Measurements from ENCODE around the gene SPACA4. TPM values are rescaled to one million over a fixed set of nuclear protein-coding genes. Genes with fewer than 3 reads are reported as not detected.

Gene SPACA4, protein sequence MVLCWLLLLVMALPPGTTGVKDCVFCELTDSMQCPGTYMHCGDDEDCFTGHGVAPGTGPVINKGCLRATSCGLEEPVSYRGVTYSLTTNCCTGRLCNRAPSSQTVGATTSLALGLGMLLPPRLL
- total RNA-seq = 0.21 TPM in 1 of 2 replicates, not detected in the other

DNA sequence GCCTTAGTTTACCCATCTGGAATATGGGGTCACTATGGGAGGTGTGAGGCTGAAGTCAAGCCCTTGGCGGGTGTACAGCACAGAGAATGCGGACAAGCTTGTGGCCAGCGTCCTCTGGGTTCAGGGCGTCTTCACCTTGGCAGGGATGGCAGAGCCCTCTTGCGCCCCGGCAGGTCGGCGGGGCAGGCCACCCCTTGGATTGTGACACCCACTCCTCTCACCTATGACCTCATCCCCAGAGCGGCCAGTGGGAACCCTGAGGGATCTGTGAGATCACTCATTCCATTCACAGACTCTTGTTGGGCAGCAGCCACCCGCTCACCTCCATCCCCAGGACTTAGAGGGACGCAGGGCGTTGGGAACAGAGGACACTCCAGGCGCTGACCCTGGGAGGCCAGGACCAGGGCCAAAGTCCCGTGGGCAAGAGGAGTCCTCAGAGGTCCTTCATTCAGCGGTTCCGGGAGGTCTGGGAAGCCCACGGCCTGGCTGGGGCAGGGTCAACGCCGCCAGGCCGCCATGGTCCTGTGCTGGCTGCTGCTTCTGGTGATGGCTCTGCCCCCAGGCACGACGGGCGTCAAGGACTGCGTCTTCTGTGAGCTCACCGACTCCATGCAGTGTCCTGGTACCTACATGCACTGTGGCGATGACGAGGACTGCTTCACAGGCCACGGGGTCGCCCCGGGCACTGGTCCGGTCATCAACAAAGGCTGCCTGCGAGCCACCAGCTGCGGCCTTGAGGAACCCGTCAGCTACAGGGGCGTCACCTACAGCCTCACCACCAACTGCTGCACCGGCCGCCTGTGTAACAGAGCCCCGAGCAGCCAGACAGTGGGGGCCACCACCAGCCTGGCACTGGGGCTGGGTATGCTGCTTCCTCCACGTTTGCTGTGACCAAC, at the start of gene SPACA4:
SPACA4 (plus strand) TSS at position 280 of the 896 bp plus-strand sequence; CDS start at position 517, 237 bp downstream.

DNA sequence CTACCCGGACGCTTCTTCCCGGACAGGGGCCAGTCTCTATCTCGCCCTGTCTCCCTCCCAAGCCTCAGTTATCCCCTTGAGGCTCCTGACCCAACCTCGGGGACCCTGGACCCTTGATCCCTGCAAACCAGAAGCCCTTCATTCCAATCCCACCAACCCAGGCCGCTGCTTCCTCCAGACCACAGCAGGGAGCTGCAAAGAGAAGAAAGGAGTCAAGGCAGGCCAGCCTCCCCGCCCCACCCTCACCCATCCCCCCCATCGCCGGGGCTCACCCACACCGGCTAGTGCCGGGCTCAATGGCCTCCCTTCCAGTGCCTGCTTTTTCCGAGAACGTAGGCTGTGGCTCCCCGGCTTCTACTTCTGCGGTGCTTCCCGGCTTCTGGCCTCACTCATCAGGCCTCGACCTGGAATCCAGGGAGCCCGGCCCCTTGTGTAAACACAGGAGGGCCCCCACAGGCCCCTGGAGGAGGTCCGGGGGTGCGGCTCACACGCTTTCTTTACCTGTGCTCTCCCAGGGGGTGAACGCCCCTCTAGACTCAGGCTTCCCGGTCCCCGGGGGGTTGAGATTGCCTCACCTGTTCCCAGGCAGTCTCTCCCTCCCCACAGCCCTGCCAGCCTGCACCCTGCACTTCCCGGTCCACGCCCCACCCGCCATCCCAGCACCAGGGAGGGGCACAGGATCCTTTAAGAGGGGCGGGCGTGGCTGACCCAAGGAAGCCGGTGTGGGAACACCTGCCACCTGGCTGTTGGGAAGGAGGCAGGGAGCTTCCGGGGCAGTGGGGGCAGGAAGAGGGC, 8.1 kb downstream of the SPACA4 start, which contains the start of gene FAM83E:
FAM83E (minus strand) TSS at position 641 of the 795 bp plus-strand sequence. CDS start 1,704 bp downstream, outside the sequence.

DNA sequence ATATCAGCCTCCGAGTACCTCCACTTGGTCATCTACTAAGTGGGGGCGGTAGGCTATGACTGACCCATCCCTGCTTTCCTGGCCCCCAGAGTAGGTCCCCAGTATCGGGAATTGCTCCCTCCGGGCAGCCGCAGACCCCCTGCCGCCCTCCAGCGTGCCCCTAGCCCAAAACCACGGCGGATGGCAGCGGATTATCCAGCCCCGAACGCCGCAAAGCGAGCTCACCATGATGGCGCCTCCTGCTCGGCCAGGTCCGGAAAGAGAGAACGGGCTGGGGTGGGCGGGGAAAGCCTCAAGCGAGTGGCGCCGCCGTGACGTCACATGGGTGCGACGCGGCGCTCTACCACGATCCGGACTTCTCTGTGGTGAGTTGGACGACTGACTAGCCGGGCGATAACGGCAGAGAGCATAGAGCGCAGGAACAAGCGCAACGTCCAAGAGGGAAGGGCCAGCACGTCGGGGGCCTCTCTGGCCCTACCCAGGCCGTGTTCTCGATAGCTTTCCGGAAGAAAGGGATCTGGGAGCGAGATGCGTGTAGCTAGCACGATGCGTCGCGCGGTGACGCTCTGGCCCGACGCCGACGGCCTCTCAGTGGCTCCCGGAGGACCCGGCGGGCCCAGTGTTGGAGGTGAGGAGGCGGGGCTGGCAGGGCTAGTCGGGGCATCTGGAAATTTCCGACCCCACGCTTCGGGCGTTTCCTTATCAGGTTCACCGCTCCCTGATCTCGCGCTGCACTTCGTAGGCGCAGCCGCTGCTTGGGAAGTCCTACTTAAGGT, 12.6 kb downstream of the SPACA4 start, which contains the start of the genes RPL18 and SPHK2:
RPL18 (minus strand) TSS at position 263 of the 776 bp plus-strand sequence; CDS start at position 228, 35 bp downstream.
SPHK2 (plus strand) TSS at position 591 of the 776 bp plus-strand sequence. CDS start 1,009 bp downstream, outside the sequence.

GRCh38 chr19:48636859-48637448, 30.4 kb downstream of the SPACA4 start, which contains the start of gene DBP:
TSS of gene DBP (minus strand) at chr19:48637379. CDS start at chr19:48636994, 385 bp downstream.

DNA sequence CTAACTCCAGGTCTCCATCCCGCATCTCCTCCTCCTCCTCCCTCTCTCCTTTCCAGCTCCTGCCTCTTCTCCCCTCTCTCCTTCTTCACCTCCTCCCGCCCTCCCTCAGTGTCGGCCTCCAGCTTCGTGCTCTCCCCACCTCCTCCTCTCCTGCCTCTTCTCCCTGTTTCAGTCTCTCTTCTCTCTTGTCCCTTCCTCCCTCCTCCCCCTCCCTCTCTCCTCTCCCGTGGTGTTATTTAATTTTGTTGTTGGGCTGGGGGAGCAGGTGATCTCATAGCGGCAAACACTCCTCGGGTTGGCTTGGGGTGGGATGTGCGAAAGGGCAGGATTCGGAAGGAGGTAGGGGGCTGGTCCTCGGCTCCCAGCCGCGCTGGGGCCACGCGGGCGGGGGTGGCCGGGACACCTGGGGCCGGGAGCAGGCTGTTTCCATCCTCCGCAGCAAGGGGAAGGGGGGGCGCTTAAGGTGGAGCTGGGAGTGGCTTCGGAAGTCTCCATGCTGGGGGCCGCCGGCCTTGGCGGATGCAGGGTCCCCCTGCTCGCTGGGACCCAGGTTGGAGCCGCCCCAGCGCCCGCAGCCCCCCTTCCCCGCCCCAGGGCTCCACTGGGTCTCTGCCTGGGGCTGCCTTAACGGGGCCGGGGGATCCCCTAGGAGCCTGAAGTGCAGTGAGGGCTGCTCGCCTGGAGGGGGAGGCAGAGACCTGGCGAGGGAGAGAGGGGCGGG, 39.6 kb downstream of the SPACA4 start, which contains the start of gene CA11:
CA11 (minus strand) TSS at position 187 of the 721 bp plus-strand sequence. CDS start 555 bp downstream, outside the sequence.

Other genes with a start within 250 kb of the SPACA4 start
- 2.2 and 2.6 TPM in 2 replicates for gene TMEM143, start 242.8 kb upstream of the SPACA4 start, total RNA-seq
- not detected in 2 replicates for gene SYNGR4, start 242.4 kb upstream of the SPACA4 start, total RNA-seq
- 46.5 and 49.0 TPM in 2 replicates for gene KDELR1, start 215.2 kb upstream of the SPACA4 start, total RNA-seq
- gene GRIN2D, start 213.1 kb upstream of the SPACA4 start, total RNA-seq = under 0.01 and 0.24 TPM in 2 replicates
- gene GRWD1, start 160.8 kb upstream of the SPACA4 start, total RNA-seq = 32.4 and 48.0 TPM in 2 replicates
- gene KCNJ14, start 151.2 kb upstream of the SPACA4 start, total RNA-seq = 0.48 and 1.3 TPM in 2 replicates
- 11.3 and 35.7 TPM in 2 replicates for gene CYTH2, start 137.4 kb upstream of the SPACA4 start, total RNA-seq
- 1.7 and 3.1 TPM in 2 replicates for gene LMTK3, start 94.9 kb upstream of the SPACA4 start, total RNA-seq
- gene SULT2B1, start 54.6 kb upstream of the SPACA4 start, total RNA-seq = 4.3 and 8.7 TPM in 2 replicates
- gene FAM83E, start 8.3 kb downstream of the SPACA4 start, total RNA-seq = 17.3 and 23.9 TPM in 2 replicates
- 2,579 and 4,716 TPM in 2 replicates for gene RPL18, start 12.4 kb downstream of the SPACA4 start, total RNA-seq
- 6.0 and 6.3 TPM in 2 replicates for gene SPHK2, start 12.8 kb downstream of the SPACA4 start, total RNA-seq
- gene DBP, start 30.6 kb downstream of the SPACA4 start, total RNA-seq = 2.6 and 4.6 TPM in 2 replicates
- gene CA11, start 39.4 kb downstream of the SPACA4 start, total RNA-seq = 1.5 and 3.1 TPM in 2 replicates
- gene NTN5, start 66.3 kb downstream of the SPACA4 start, total RNA-seq = 0.24 and 0.43 TPM in 2 replicates
- 6.0 and 7.7 TPM in 2 replicates for gene FUT2, start 89.2 kb downstream of the SPACA4 start, total RNA-seq
- 0.48 TPM in 1 of 2 replicates, not detected in the other for gene MAMSTR, start 113.0 kb downstream of the SPACA4 start, total RNA-seq
- gene RASIP1, start 133.9 kb downstream of the SPACA4 start, total RNA-seq = 2.9 and 3.2 TPM in 2 replicates
- gene IZUMO1, start 140.2 kb downstream of the SPACA4 start, total RNA-seq = not detected in 2 replicates
- gene FUT1, start 145.9 kb downstream of the SPACA4 start, total RNA-seq = 11.9 and 14.9 TPM in 2 replicates
- not detected in 2 replicates for gene FGF21, start 148.8 kb downstream of the SPACA4 start, total RNA-seq
- 35.2 and 37.8 TPM in 2 replicates for gene BCAT2, start 204.3 kb downstream of the SPACA4 start, total RNA-seq
- gene HSD17B14, start 229.7 kb downstream of the SPACA4 start, total RNA-seq = 0.64 and 1.9 TPM in 2 replicates

Measured in tracheal epithelial cell (primary cell).